ENCODE measurements around the gene AKAP6. TPM values are rescaled to one million over a fixed set of nuclear protein-coding genes. Genes with fewer than 3 reads are reported as not detected.

The AKAP6 gene
- total RNA-seq, 2 donors from 2014 or later = 112 to 117 TPM

- no peak for TF ChIP-seq CTCF (IDR thresholded peaks at IDR 0.05)
These were observed 3.6 kb downstream of the AKAP6 start for GRCh38 chr14:32332415-32333316.

GRCh38 chr14:32336702-32337101, 7.6 kb downstream of the AKAP6 start:
- no peak for DNase-seq (ENCODE audit: low spot score)
- Histone ChIP-seq H3K4me3 (no peak overlapping the region), H3K4me1 (no peaks in the 10 kb centered on the region), H3K36me3 (no peaks in the 10 kb centered on the region), H3K9me3 (no peaks in the 10 kb centered on the region), H3K27ac (no peak overlapping the region), H3K27me3 (no peaks in the 10 kb centered on the region)
- TF ChIP-seq CTCF (IDR thresholded peaks at IDR 0.05) = no peak

More at GRCh38 chr14:32332415-32333316, 3.6 kb downstream of the AKAP6 start:
- DNase-seq (ENCODE audit: low spot score) = no peak
- Histone ChIP-seq H3K27ac (no peak overlapping the region), H3K9me3 (no peaks in the 10 kb centered on the region), H3K36me3 (no peaks in the 10 kb centered on the region), H3K4me3 (no peak overlapping the region), H3K4me1 (no peaks in the 10 kb centered on the region), H3K27me3 (no peaks in the 10 kb centered on the region)

GRCh38 chr14:32337759-32338158, 8.7 kb downstream of the AKAP6 start:
- Histone ChIP-seq H3K27me3 (no peaks in the 10 kb centered on the region), H3K36me3 (no peaks in the 10 kb centered on the region), H3K9me3 (no peaks in the 10 kb centered on the region), H3K4me3 (no peak overlapping the region), H3K4me1 (no peaks in the 10 kb centered on the region), H3K27ac (no peak overlapping the region)
- no peak for TF ChIP-seq CTCF (IDR thresholded peaks at IDR 0.05)
- no peak for DNase-seq (ENCODE audit: low spot score)

- TF ChIP-seq CTCF (IDR thresholded peaks at IDR 0.05) = no peak
- Histone ChIP-seq H3K27ac (no peak overlapping the region), H3K27me3 (no peaks in the 10 kb centered on the region), H3K4me3 (no peak overlapping the region), H3K36me3 (no peaks in the 10 kb centered on the region), H3K4me1 (no peaks in the 10 kb centered on the region), H3K9me3 (no peaks in the 10 kb centered on the region)
- no peak for DNase-seq (ENCODE audit: low spot score)
These were observed 10.1 kb downstream of the AKAP6 start for GRCh38 chr14:32339188-32339587.

GRCh38 chr14:32341947-32342846, 13.1 kb downstream of the AKAP6 start:
- Histone ChIP-seq H3K36me3 (no peaks in the 10 kb centered on the region), H3K27ac (no peak overlapping the region), H3K4me3 (no peak overlapping the region), H3K27me3 (no peaks in the 10 kb centered on the region), H3K9me3 (no peaks in the 10 kb centered on the region), H3K4me1 (no peaks in the 10 kb centered on the region)
- DNase-seq (ENCODE audit: low spot score) = no peak
- no peak for TF ChIP-seq CTCF (IDR thresholded peaks at IDR 0.05)

Measured in right atrium auricular region (tissue), 2 donors.